ENCODE measurements around the gene ZNF143.

ZNF143 gene

GRCh38 chr11:9460322-9461062 lies at the start of gene ZNF143:
TSS of gene ZNF143 (plus strand) at chr11:9461012. CDS start at chr11:9471309, 10,297 bp downstream.
- DNase-seq (ENCODE audit: low spot score) = peak; percentile 99
- no peaks in the 10 kb centered on the region for H3K36me3 ChIP-seq (ENCODE audit: low read depth)
- no peak for TF ChIP-seq CTCF (IDR thresholded peaks at IDR 0.05; ENCODE audit: poor library complexity, severe bottlenecking)
- ATAC-seq (ENCODE audit: low read depth) = peak; percentile 86
- H3K4me3 ChIP-seq (ENCODE audit: severe bottlenecking) = peak within 1 kb of the TSS; percentile 90
- no peaks in the 10 kb centered on the region for H3K9me3 ChIP-seq (ENCODE audit: severe bottlenecking)
- H3K4me1 ChIP-seq (ENCODE audit: insufficient read depth, poor library complexity, severe bottlenecking) = peaks cover 15% of the 10 kb centered on the region
- H3K27ac ChIP-seq (ENCODE audit: poor library complexity, severe bottlenecking) = peak within 1 kb of the TSS; percentile 93
- H3K27me3 ChIP-seq (ENCODE audit: insufficient read depth, poor library complexity, severe bottlenecking) = no peaks in the 10 kb centered on the region

GRCh38 chr11:9428706-9429105 lies 32.1 kb upstream of the ZNF143 start:
- TF ChIP-seq CTCF (IDR thresholded peaks at IDR 0.05; ENCODE audit: poor library complexity, severe bottlenecking) = no peak
- peaks cover 98% of the 10 kb centered on the region for H3K36me3 ChIP-seq (ENCODE audit: low read depth)

GRCh38 chr11:9438611-9439010 lies 22.2 kb upstream of the ZNF143 start:
- no peaks in the 10 kb centered on the region for H3K9me3 ChIP-seq (ENCODE audit: severe bottlenecking)
- no peak for TF ChIP-seq CTCF (IDR thresholded peaks at IDR 0.05; ENCODE audit: poor library complexity, severe bottlenecking)
- no peak for DNase-seq (ENCODE audit: low spot score)
- no peak overlapping the region for H3K4me3 ChIP-seq (ENCODE audit: severe bottlenecking)
- peaks cover 98% of the 10 kb centered on the region for H3K36me3 ChIP-seq (ENCODE audit: low read depth)
- no peaks in the 10 kb centered on the region for H3K4me1 ChIP-seq (ENCODE audit: insufficient read depth, poor library complexity, severe bottlenecking)
- no peak for ATAC-seq (ENCODE audit: low read depth)
- H3K27me3 ChIP-seq (ENCODE audit: insufficient read depth, poor library complexity, severe bottlenecking) = no peaks in the 10 kb centered on the region
- H3K27ac ChIP-seq (ENCODE audit: poor library complexity, severe bottlenecking) = no peak overlapping the region

More at GRCh38 chr11:9428706-9429105, 32.1 kb upstream of the ZNF143 start:
- Histone ChIP-seq H3K27ac (ENCODE audit: poor library complexity, severe bottlenecking) (no peak overlapping the region), H3K27me3 (ENCODE audit: insufficient read depth, poor library complexity, severe bottlenecking) (no peaks in the 10 kb centered on the region), H3K9me3 (ENCODE audit: severe bottlenecking) (no peaks in the 10 kb centered on the region), H3K4me3 (ENCODE audit: severe bottlenecking) (no peak overlapping the region), H3K4me1 (ENCODE audit: insufficient read depth, poor library complexity, severe bottlenecking) (no peaks in the 10 kb centered on the region)
- DNase-seq (ENCODE audit: low spot score) (no peak), ATAC-seq (ENCODE audit: low read depth) (no peak)

- Histone ChIP-seq H3K27me3 (ENCODE audit: insufficient read depth, poor library complexity, severe bottlenecking) (no peaks in the 10 kb centered on the region), H3K36me3 (ENCODE audit: low read depth) (peaks cover 67% of the 10 kb centered on the region), H3K9me3 (ENCODE audit: severe bottlenecking) (no peaks in the 10 kb centered on the region), H3K27ac (ENCODE audit: poor library complexity, severe bottlenecking) (no peak overlapping the region), H3K4me3 (ENCODE audit: severe bottlenecking) (no peak overlapping the region), H3K4me1 (ENCODE audit: insufficient read depth, poor library complexity, severe bottlenecking) (no peaks in the 10 kb centered on the region)
- no peak for DNase-seq (ENCODE audit: low spot score)
- no peak for ATAC-seq (ENCODE audit: low read depth)
- no peak for TF ChIP-seq CTCF (IDR thresholded peaks at IDR 0.05; ENCODE audit: poor library complexity, severe bottlenecking)
These were observed 14.6 kb upstream of the ZNF143 start for GRCh38 chr11:9446230-9446629.

Data from RWPE2 (cell line).